WERI-Rb-1 (cell line): ENCODE measurements around the gene ATP2B3.

Source experiments
- DNase-seq: peaks from one replicate; pipeline ENCODE4 v3.0.0-alpha.2; 2020
- H3K27ac ChIP-seq: fragments of 250-450 bp; sonication (Bioruptor Pico); 2 replicates; pipeline ENCODE4 v1.5.1; 2020; ENCODE audit warnings: mild to moderate bottlenecking, moderate library complexity
- H3K27me3 ChIP-seq: fragments of 250-450 bp; sonication (Bioruptor Pico); 2 replicates; pipeline ENCODE4 v1.5.1; 2021; ENCODE audit warnings: mild to moderate bottlenecking, low read depth, moderate library complexity; ENCODE audit not compliant: insufficient read depth, severe bottlenecking
- H3K36me3 ChIP-seq: fragments of 250-450 bp; sonication (Bioruptor Pico); 2 replicates; pipeline ENCODE4 v1.5.1; 2020; ENCODE audit warnings: mild to moderate bottlenecking, moderate library complexity
- H3K4me3 ChIP-seq: 2 replicates; pipeline ENCODE4 v1.5.1; 2011; ENCODE audit warnings: low read depth, mild to moderate bottlenecking, control low read depth, low read length
- H3K9me3 ChIP-seq: fragments of 250-450 bp; sonication (Bioruptor Pico); 2 replicates; pipeline ENCODE4 v1.5.1; 2021; ENCODE audit warnings: mild to moderate bottlenecking, moderate library complexity; ENCODE audit not compliant: severe bottlenecking
- CTCF ChIP-seq: IDR thresholded peaks from 2 replicates; pipeline ENCODE4 v1.5.1; 2011; ENCODE audit warnings: low read depth, mild to moderate bottlenecking, control low read depth, inconsistent platforms, low read length

The ATP2B3 gene

DNA sequence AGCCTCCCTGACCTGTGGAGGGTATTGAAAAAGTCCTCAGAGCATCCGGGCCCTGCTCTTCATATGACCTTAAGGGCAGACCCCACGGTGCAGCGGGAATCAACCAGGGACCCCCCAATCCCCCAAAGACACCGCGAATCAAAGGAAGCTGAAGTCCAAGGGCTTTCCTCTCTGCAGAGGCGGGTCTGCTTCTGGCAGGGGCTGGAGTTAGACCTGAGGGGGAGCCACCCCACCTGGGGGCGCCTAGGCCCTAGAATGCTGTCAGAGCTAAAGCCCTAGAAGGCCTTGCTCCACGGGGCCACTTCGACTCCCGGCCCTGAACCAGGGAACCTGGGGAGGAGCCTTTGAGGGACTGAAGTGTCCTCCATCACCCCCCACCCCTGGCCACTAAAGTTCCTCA is 44.3 kb upstream of the ATP2B3 start:
- no peak overlapping the region for H3K27ac ChIP-seq
- no peak for DNase-seq
- H3K9me3 ChIP-seq: no peaks in the 10 kb centered on the region
- H3K4me3 ChIP-seq: no peak overlapping the region
- no peak for TF ChIP-seq CTCF
- peaks cover 9% of the 10 kb centered on the region for H3K36me3 ChIP-seq
- H3K27me3 ChIP-seq: peaks cover 14% of the 10 kb centered on the region

GRCh38 chrX:153474266-153474665 is 43.2 kb upstream of the ATP2B3 start:
- no peaks in the 10 kb centered on the region for H3K9me3 ChIP-seq
- no peak overlapping the region for H3K4me3 ChIP-seq
- DNase-seq: no peak
- no peak overlapping the region for H3K27ac ChIP-seq
- no peaks in the 10 kb centered on the region; the same call in 1 of the 2 replicates for H3K36me3 ChIP-seq
- TF ChIP-seq CTCF: no peak
- peaks cover 16% of the 10 kb centered on the region for H3K27me3 ChIP-seq

DNA sequence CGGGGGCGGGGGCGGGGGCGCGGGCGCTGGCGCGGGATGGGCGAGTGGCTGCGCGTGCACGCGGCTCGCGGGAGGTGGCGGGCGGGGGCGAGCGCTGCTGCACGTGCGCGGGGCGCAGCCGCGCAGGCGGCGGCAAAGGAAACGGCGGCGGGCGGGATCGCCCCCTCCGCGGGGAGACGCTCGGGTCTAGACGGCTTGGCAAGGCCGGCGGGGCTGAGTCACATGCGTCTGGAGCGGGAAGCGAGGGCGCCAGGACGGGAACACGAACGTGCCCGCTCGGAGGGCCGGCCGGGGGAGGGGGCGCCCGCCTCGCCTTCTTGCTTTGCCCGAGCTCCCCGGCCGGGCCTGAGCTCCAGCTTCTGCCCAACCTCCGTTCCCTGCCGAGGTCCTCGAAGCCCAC is 42.7 kb upstream of the ATP2B3 start:
- Histone ChIP-seq H3K4me3 (no peak overlapping the region), H3K9me3 (no peaks in the 10 kb centered on the region)
- no peak for DNase-seq

DNA sequence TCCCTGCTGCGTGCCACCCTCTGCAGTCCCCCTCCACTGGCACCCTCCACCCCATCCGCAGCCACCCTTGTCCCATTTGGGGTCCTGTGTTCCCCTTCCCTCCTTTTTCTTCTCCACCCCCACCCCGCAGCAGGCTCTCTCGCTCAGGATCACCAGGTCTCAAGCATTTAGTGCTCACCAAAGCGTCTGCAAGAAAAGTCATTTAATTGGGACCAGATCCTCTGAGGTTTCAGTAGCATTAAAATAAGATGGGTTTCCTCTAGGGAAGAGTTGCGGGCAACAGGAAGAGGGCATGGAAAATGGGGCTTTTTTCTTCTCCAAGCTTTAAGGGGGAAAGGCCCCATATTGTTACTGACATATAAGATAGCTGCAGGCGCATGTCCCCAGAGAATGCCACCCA is 42.2 kb upstream of the ATP2B3 start:
- H3K4me3 ChIP-seq: no peak overlapping the region
- peaks cover 19% of the 10 kb centered on the region for H3K27me3 ChIP-seq
- no peaks in the 10 kb centered on the region for H3K9me3 ChIP-seq
- TF ChIP-seq CTCF: no peak
- no peaks in the 10 kb centered on the region for H3K36me3 ChIP-seq
- peak overlapping the region; percentile 97 for H3K27ac ChIP-seq
- no peak for DNase-seq

More for the DNA sequence above, 42.7 kb upstream of the ATP2B3 start:
- Histone ChIP-seq H3K36me3 (no peaks in the 10 kb centered on the region), H3K27me3 (peaks cover 18% of the 10 kb centered on the region), H3K27ac (no peak overlapping the region)
- no peak for TF ChIP-seq CTCF

DNA sequence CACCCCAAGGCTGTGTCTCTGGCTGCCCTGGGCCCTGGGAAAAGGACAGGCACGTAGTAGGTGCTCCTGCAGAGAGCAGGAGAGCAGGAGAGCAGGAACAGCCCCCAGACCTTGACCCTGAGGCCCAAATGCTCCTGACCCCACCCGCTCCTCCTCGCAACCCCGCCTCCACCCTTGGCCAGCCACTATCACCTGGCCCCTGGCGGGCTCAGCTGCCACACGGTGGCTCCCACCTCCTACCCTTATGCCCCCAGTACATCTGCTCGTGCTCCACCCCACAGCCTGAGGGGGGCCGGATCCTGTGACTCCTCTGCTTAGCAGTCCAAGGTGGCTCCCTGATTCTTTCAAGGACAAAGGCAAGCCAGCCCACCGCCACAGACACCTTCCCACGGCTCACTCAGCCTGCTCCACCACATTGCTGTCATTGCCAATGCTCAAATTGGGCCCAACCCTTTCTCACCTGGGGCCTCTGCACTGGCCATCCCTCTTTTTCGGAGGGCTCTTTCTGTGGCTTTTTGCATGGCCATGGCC is 41.6 kb upstream of the ATP2B3 start:
- H3K36me3 ChIP-seq: no peaks in the 10 kb centered on the region
- no peak overlapping the region for H3K4me3 ChIP-seq
- no peak for TF ChIP-seq CTCF
- H3K9me3 ChIP-seq: no peaks in the 10 kb centered on the region
- DNase-seq: peak; percentile 43
- H3K27me3 ChIP-seq: peaks cover 24% of the 10 kb centered on the region
- H3K27ac ChIP-seq: peak overlapping the region; percentile 97
